ENCODE results near the gene C1QTNF4. TPM values are rescaled to one million over a fixed set of nuclear protein-coding genes. Genes with fewer than 3 reads are reported as not detected.

C1QTNF4 gene
- total and polyA plus RNA-seq, 9 of the 15 experiments (the other 6 are each of a cell fraction or from before 2014, with no cell fraction given) = not detected

DNA sequence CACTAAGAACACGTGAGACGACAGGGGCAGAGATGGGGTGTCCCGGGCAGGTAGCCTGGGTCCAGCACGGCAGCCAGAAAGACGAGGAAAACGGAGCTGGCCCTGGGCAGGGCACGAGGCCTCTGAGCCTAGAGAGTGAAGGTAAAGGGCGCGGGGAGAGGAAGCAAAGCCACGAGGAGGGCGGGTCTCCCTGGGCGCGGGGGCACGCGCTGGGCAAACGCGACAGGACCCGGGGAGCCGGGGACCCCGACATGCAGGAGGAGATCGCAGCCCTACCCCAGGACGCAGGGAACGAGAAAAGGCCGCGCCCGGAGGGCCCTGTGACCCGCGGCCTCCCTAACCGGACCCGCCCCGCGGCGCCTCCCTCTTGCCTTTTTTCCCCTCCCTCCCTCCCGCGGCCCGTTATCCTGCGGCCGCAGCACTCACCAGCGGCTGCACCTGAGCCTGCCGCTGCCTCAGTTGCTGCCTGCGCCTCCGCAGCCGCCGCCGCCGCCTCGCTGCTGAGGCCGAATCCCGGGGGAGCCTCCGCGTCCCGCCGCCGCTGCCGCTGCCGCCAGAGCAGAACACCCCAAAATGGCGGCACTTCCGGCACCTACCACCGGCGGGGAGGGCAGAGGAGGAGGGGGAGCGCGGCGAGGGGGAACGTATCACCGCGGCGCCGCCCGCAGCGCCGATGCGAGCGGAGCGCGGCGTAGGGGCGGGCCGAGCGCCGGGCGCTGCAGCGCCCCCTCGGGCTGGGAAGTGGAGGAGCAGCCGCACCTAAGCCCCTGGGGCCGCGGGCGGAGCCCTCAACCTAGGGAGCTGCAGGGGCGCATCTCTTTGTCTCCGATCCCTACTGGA, 41.4 kb downstream of the C1QTNF4 start, which contains the start of gene CELF1 (continued):
- TF ChIP-seq, protein P1, sequence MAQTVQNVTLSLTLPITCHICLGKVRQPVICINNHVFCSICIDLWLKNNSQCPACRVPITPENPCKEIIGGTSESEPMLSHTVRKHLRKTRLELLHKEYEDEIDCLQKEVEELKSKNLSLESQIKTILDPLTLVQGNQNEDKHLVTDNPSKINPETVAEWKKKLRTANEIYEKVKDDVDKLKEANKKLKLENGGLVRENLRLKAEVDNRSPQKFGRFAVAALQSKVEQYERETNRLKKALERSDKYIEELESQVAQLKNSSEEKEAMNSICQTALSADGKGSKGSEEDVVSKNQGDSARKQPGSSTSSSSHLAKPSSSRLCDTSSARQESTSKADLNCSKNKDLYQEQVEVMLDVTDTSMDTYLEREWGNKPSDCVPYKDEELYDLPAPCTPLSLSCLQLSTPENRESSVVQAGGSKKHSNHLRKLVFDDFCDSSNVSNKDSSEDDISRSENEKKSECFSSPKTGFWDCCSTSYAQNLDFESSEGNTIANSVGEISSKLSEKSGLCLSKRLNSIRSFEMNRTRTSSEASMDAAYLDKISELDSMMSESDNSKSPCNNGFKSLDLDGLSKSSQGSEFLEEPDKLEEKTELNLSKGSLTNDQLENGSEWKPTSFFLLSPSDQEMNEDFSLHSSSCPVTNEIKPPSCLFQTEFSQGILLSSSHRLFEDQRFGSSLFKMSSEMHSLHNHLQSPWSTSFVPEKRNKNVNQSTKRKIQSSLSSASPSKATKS (CRISPR knock-in tag; IDR thresholded peaks at IDR 0.05) = no peak
- TF ChIP-seq PHF20 (IDR thresholded peaks at IDR 0.05; ENCODE audit: partially characterized antibody) (no peak), ZNF780A (CRISPR knock-in tag; IDR thresholded peaks at IDR 0.05) (no peak), MYC (IDR thresholded peaks at IDR 0.05; ENCODE audit: low read depth, low read length) (peak; percentile 69; the same call in 1 of the 2 replicates), MYC (CRISPR knock-in tag; IDR thresholded peaks at IDR 0.05; ENCODE audit: borderline replicate concordance, low read depth) (peak; percentile 78; the same call in 1 of the 2 replicates), BRD4 (IDR thresholded peaks at IDR 0.05) (no peak), ZNF311 (CRISPR knock-in tag; IDR thresholded peaks at IDR 0.05) (no peak), MTA2 (IDR thresholded peaks at IDR 0.05; ENCODE audit: low read depth) (no peak), ZNF12 (CRISPR knock-in tag; IDR thresholded peaks at IDR 0.05) (no peak; the same call in 1 of the 2 replicates), ARHGAP35 (IDR thresholded peaks at IDR 0.05; ENCODE audit: partially characterized antibody) (no peak), CTBP1 (IDR thresholded peaks at IDR 0.05; ENCODE audit: borderline replicate concordance) (peak; percentile 96), TSC22D4 (tag; IDR thresholded peaks at IDR 0.05) (no peak), KDM1A (IDR thresholded peaks at IDR 0.05) (no peak)
- TF ChIP-seq, protein P2, sequence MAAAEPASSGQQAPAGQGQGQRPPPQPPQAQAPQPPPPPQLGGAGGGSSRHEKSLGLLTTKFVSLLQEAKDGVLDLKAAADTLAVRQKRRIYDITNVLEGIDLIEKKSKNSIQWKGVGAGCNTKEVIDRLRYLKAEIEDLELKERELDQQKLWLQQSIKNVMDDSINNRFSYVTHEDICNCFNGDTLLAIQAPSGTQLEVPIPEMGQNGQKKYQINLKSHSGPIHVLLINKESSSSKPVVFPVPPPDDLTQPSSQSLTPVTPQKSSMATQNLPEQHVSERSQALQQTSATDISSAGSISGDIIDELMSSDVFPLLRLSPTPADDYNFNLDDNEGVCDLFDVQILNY (CRISPR knock-in tag; IDR thresholded peaks at IDR 0.05) = no peak
- TF ChIP-seq, protein P3, sequence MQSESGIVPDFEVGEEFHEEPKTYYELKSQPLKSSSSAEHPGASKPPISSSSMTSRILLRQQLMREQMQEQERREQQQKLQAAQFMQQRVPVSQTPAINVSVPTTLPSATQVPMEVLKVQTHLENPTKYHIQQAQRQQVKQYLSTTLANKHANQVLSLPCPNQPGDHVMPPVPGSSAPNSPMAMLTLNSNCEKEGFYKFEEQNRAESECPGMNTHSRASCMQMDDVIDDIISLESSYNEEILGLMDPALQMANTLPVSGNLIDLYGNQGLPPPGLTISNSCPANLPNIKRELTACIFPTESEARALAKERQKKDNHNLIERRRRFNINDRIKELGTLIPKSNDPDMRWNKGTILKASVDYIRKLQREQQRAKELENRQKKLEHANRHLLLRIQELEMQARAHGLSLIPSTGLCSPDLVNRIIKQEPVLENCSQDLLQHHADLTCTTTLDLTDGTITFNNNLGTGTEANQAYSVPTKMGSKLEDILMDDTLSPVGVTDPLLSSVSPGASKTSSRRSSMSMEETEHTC (IDR thresholded peaks at IDR 0.05) = no peak
- TF ChIP-seq, protein P4, sequence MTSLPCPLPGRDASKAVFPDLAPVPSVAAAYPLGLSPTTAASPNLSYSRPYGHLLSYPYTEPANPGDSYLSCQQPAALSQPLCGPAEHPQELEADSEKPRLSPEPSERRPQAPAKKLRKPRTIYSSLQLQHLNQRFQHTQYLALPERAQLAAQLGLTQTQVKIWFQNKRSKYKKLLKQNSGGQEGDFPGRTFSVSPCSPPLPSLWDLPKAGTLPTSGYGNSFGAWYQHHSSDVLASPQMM (CRISPR knock-in tag; IDR thresholded peaks at IDR 0.05) = no peak
- TF ChIP-seq, protein P5, sequence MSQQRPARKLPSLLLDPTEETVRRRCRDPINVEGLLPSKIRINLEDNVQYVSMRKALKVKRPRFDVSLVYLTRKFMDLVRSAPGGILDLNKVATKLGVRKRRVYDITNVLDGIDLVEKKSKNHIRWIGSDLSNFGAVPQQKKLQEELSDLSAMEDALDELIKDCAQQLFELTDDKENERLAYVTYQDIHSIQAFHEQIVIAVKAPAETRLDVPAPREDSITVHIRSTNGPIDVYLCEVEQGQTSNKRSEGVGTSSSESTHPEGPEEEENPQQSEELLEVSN (IDR thresholded peaks at IDR 0.05; ENCODE audit: borderline replicate concordance in 1 of 2, extremely low read depth in 1 of 2, insufficient read depth in 1 of 2, insufficient read length in 1 of 2, low read depth in 1 of 2, low read length in 1 of 2, poor library complexity in 1 of 2, severe bottlenecking in 1 of 2) = peak; percentile 45 to 51
- TF ChIP-seq, protein P6, sequence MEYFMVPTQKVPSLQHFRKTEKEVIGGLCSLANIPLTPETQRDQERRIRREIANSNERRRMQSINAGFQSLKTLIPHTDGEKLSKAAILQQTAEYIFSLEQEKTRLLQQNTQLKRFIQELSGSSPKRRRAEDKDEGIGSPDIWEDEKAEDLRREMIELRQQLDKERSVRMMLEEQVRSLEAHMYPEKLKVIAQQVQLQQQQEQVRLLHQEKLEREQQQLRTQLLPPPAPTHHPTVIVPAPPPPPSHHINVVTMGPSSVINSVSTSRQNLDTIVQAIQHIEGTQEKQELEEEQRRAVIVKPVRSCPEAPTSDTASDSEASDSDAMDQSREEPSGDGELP (CRISPR knock-in tag; IDR thresholded peaks at IDR 0.05; ENCODE audit: borderline replicate concordance) = peak; percentile 18; the same call in 1 of the 2 replicates

Data from K562 (cell line).